CD4-positive, CD25-positive, alpha-beta regulatory T cell (primary cell): ENCODE measurements around the gene TNFSF18. TPM values are rescaled to one million over a fixed set of nuclear protein-coding genes. Genes with fewer than 3 reads are reported as not detected.

Source experiments
- ATAC-seq, 2 donors: fragments of 150-1000 bp; cut with Tn5 transposase; one replicate each; pipeline ENCODE4 v1.10.0; 2021; ENCODE audit warnings: low read depth in 2 of 2, moderate number of reproducible peaks in 2 of 2, moderate library complexity in 1 of 2
- DNase-seq, 3 donors: peaks; one replicate each; pipeline versions ENCODE4 v3.0.0 to v3.0.0-alpha.2; 2012 to 2022; ENCODE audit warnings: mixed read lengths in 1 of 3
- H3K27ac ChIP-seq: one replicate; pipeline ENCODE4 v1.7.0; 2013; ENCODE audit warnings: mild to moderate bottlenecking, low read length; ENCODE audit not compliant: insufficient read depth, poor library complexity, severe bottlenecking
- H3K27me3 ChIP-seq: one replicate; pipeline ENCODE4 v1.7.0; 2013; ENCODE audit warnings: low read length; ENCODE audit not compliant: control insufficient read depth, insufficient read depth
- H3K36me3 ChIP-seq: one replicate; pipeline ENCODE4 v1.7.0; 2013; ENCODE audit warnings: mild to moderate bottlenecking, low read length, moderate library complexity; ENCODE audit not compliant: control insufficient read depth, insufficient read depth
- H3K4me1 ChIP-seq: 2 replicates; pipeline ENCODE4 v1.7.0; 2013; ENCODE audit warnings: mild to moderate bottlenecking, low read length; ENCODE audit not compliant: insufficient read depth, control insufficient read depth, poor library complexity, severe bottlenecking
- H3K4me3 ChIP-seq: one replicate; pipeline ENCODE4 v1.7.0; 2013; ENCODE audit warnings: low read depth, mild to moderate bottlenecking, low read length, moderate library complexity
- H3K9me3 ChIP-seq, 2 experiments: 1 replicate in 1 of 2; 2 replicates in 1 of 2; pipeline ENCODE4 v1.7.0; 2013; ENCODE audit warnings: low read length in 2 of 2, mild to moderate bottlenecking in 1 of 2, moderate library complexity in 1 of 2; ENCODE audit not compliant: control insufficient read depth in 2 of 2
- H3K27ac Mint-ChIP-seq, 3 donors: one replicate each; pipeline ENCODE4 v1.8.0; 2020 to 2022; ENCODE audit warnings: mild to moderate bottlenecking in 3 of 3, mixed read lengths in 3 of 3, moderate library complexity in 2 of 3
- H3K27me3 Mint-ChIP-seq: one replicate; pipeline ENCODE4 v1.8.0; 2022; ENCODE audit warnings: mild to moderate bottlenecking, mixed read lengths
- H3K36me3 Mint-ChIP-seq: one replicate; pipeline ENCODE4 v1.8.0; 2020; ENCODE audit warnings: mixed read lengths
- H3K4me1 Mint-ChIP-seq, 4 donors: one replicate each; pipeline ENCODE4 v1.8.0; 2020 to 2022; ENCODE audit warnings: mixed read lengths in 4 of 4, mild to moderate bottlenecking in 1 of 4
- H3K4me3 Mint-ChIP-seq, 4 donors: one replicate each; pipeline ENCODE4 v1.8.0; 2020 to 2022; ENCODE audit warnings: mild to moderate bottlenecking in 4 of 4, mixed read lengths in 4 of 4, moderate library complexity in 3 of 4
- H3K9me3 Mint-ChIP-seq, 7 donors: one replicate each; pipeline ENCODE4 v1.8.0; 2020 to 2022; ENCODE audit warnings: mixed read lengths in 7 of 7, mild to moderate bottlenecking in 3 of 7, moderate library complexity in 2 of 7
- polyA plus RNA-seq, 4 donors: library from polyadenylated mRNA; unstranded; fragments of 300-500 nt; fragmentation: Illumina TruSeq; gene quantifications; one replicate each; pipeline ENCODE4 v1.2.3, GENCODE V29; 2021
- total RNA-seq: library from RNA; stranded (reverse); gene quantifications from one replicate; pipeline ENCODE4 v1.2.3, GENCODE V29; 2022

TNFSF18 gene
- not detected for total RNA-seq
- polyA plus RNA-seq: not detected

DNA sequence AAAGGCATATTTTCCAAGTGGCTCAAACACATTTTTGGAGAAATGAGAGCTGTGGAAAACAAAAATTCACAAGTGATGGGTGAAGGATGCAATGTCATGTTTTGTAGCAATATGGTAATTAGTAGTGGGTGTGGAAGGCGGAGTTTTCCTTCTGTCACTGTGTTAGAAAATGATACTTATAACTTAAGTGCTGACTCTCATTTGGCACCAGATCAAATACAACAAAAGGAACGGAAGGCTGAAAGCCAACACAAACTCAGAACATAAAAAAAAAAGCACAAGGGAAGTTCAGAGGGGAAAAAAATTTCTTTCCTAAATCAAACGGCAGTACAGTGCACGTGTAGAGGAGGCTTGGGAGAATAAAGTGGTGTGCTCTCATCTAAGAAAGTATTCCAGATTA lies at the start of gene TNFSF18:
TSS of gene TNFSF18 (minus strand) at position 77 of the 400 bp plus-strand sequence. CDS start at position 32, 45 bp downstream.
- no peaks in the 10 kb centered on the region for H3K9me3 ChIP-seq
- H3K27me3 ChIP-seq: peaks cover 3% of the 10 kb centered on the region
- H3K4me3 Mint-ChIP-seq: no peak within 1 kb of the TSS
- H3K27me3 Mint-ChIP-seq: peaks cover 36% of the 10 kb centered on the region
- H3K36me3 ChIP-seq: no peaks in the 10 kb centered on the region
- H3K27ac ChIP-seq: no peak within 1 kb of the TSS
- no peaks in the 10 kb centered on the region for H3K4me1 Mint-ChIP-seq
- ATAC-seq (no peak), DNase-seq (no peak)
- H3K27ac Mint-ChIP-seq: no peak within 1 kb of the TSS
- H3K9me3 Mint-ChIP-seq: no peaks in the 10 kb centered on the region
- no peaks in the 10 kb centered on the region for H3K4me1 ChIP-seq
- H3K36me3 Mint-ChIP-seq: no peaks in the 10 kb centered on the region
- no peak within 1 kb of the TSS for H3K4me3 ChIP-seq

GRCh38 chr1:173099166-173099565 lies 48.4 kb upstream of the TNFSF18 start:
- H3K4me3 Mint-ChIP-seq: no peak overlapping the region
- H3K27me3 Mint-ChIP-seq: peaks cover 18% of the 10 kb centered on the region
- no peaks in the 10 kb centered on the region for H3K4me1 ChIP-seq
- no peaks in the 10 kb centered on the region for H3K36me3 ChIP-seq
- peaks cover 0 to 6% (median 1%) of the 10 kb centered on the region in 7 donors for H3K9me3 Mint-ChIP-seq
- no peak overlapping the region for H3K27ac ChIP-seq
- peaks cover 3 to 7% of the 10 kb centered on the region in 2 experiments for H3K9me3 ChIP-seq
- no peak overlapping the region for H3K27ac Mint-ChIP-seq
- no peaks in the 10 kb centered on the region for H3K4me1 Mint-ChIP-seq
- ATAC-seq (no peak), DNase-seq (no peak)
- no peaks in the 10 kb centered on the region for H3K27me3 ChIP-seq
- no peaks in the 10 kb centered on the region for H3K36me3 Mint-ChIP-seq
- H3K4me3 ChIP-seq: no peak overlapping the region

- Mint-ChIP-seq H3K4me1 (no peaks in the 10 kb centered on the region), H3K27ac (no peak overlapping the region), H3K27me3 (peaks cover 13% of the 10 kb centered on the region), H3K9me3 (peaks cover 0 to 4% (median under 1%) of the 10 kb centered on the region in 7 donors), H3K36me3 (no peaks in the 10 kb centered on the region), H3K4me3 (no peak overlapping the region)
- no peaks in the 10 kb centered on the region for H3K36me3 ChIP-seq
- H3K27ac ChIP-seq: no peak overlapping the region
- DNase-seq (no peak), ATAC-seq (no peak)
- no peak overlapping the region for H3K4me3 ChIP-seq
- no peaks in the 10 kb centered on the region for H3K4me1 ChIP-seq
- H3K27me3 ChIP-seq: no peaks in the 10 kb centered on the region
- peaks cover 0 to under 1% of the 10 kb centered on the region in 2 experiments for H3K9me3 ChIP-seq
These were observed 47.4 kb upstream of the TNFSF18 start for GRCh38 chr1:173098117-173098516.

GRCh38 chr1:173097001-173097400 lies 46.3 kb upstream of the TNFSF18 start:
- no peak overlapping the region for H3K27ac ChIP-seq
- H3K4me1 ChIP-seq: no peaks in the 10 kb centered on the region
- H3K9me3 ChIP-seq: no peaks in the 10 kb centered on the region
- no peak overlapping the region for H3K4me3 ChIP-seq
- no peaks in the 10 kb centered on the region for H3K36me3 Mint-ChIP-seq
- DNase-seq: no peak
- no peaks in the 10 kb centered on the region for H3K4me1 Mint-ChIP-seq
- H3K27ac Mint-ChIP-seq: no peak overlapping the region
- no peaks in the 10 kb centered on the region for H3K36me3 ChIP-seq
- peaks cover 6% of the 10 kb centered on the region for H3K27me3 Mint-ChIP-seq
- H3K9me3 Mint-ChIP-seq: peaks cover 0 to 4% (median 0%) of the 10 kb centered on the region in 7 donors
- H3K27me3 ChIP-seq: peaks cover 5% of the 10 kb centered on the region
- no peak overlapping the region for H3K4me3 Mint-ChIP-seq
- no peak for ATAC-seq

- H3K9me3 Mint-ChIP-seq: peaks cover 0 to 4% (median 0%) of the 10 kb centered on the region in 7 donors
- H3K4me3 Mint-ChIP-seq: no peak overlapping the region
- Histone ChIP-seq H3K9me3 (no peaks in the 10 kb centered on the region), H3K27me3 (peaks cover 5% of the 10 kb centered on the region), H3K4me1 (no peaks in the 10 kb centered on the region), H3K36me3 (no peaks in the 10 kb centered on the region), H3K4me3 (no peak overlapping the region), H3K27ac (no peak overlapping the region)
- DNase-seq: no peak
- no peaks in the 10 kb centered on the region for H3K36me3 Mint-ChIP-seq
- H3K27me3 Mint-ChIP-seq: peaks cover 11% of the 10 kb centered on the region
- ATAC-seq: no peak
- H3K4me1 Mint-ChIP-seq: no peaks in the 10 kb centered on the region
- H3K27ac Mint-ChIP-seq: no peak overlapping the region
These were observed 44.9 kb upstream of the TNFSF18 start for GRCh38 chr1:173095632-173096031.

DNA sequence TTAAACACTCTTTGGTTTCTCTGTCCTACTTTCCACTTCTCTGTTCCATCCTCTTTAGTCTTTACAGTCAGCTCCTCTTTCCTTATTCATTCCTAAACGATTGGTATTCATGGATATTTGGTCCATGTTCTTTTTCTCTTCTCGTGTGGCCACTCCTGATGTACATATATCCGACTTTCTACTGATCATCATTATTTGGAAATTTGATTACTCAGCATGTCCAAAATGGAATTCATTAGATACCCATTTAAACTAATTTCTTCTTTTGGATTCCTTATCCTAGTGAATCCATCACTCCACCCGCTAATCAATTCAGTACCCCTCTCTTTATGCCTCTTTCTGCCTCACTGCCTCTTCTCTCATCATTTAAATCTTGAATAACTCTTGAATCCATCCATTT lies 43.8 kb upstream of the TNFSF18 start:
- no peaks in the 10 kb centered on the region for H3K4me1 ChIP-seq
- H3K9me3 Mint-ChIP-seq: peaks cover 0 to 4% (median 0%) of the 10 kb centered on the region in 7 donors
- H3K9me3 ChIP-seq: no peaks in the 10 kb centered on the region
- ATAC-seq (no peak), DNase-seq (no peak)
- H3K36me3 ChIP-seq: no peaks in the 10 kb centered on the region
- no peaks in the 10 kb centered on the region for H3K4me1 Mint-ChIP-seq
- H3K4me3 Mint-ChIP-seq: no peak overlapping the region
- H3K27me3 Mint-ChIP-seq: peaks cover 11% of the 10 kb centered on the region
- H3K36me3 Mint-ChIP-seq: no peaks in the 10 kb centered on the region
- peaks cover 5% of the 10 kb centered on the region for H3K27me3 ChIP-seq
- H3K27ac ChIP-seq: no peak overlapping the region
- no peak overlapping the region for H3K27ac Mint-ChIP-seq
- H3K4me3 ChIP-seq: no peak overlapping the region

DNA sequence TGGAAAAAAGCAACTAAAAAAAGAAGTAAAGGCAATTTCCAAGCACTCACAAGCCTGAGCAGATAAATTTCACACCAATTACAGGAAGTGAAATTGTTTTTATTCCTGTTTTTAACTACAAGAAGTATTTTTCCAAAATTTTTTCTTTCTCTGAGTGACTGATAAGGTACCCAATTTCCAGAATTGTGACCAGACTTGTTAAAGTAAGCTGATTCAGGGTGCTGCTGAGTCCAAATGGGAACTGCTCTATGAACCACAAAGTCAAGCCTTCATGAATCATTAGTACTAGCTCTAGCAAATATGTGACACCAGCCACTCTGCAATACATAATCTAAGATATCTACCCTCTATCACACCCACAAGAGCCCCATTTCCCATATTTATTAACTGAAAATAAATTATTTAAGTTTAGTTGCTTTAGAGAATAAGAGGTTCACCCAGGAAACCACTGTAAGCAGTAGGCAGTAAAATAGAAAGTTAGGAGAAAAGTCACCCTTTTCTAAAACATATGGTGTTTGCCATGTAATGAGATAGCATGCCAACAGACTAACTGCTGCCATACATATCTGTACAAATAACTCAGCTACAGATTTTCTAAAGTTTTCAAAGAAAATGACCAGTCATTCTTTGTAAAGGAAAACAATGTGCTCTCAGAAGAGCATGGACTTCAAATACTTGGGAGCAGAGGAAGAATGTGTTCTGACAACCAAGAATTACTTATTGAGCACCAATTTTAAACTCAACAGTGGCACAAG lies 43.1 kb upstream of the TNFSF18 start:
- Histone ChIP-seq H3K27me3 (peaks cover 5% of the 10 kb centered on the region), H3K4me3 (no peak overlapping the region), H3K9me3 (no peaks in the 10 kb centered on the region), H3K27ac (no peak overlapping the region), H3K4me1 (no peaks in the 10 kb centered on the region), H3K36me3 (no peaks in the 10 kb centered on the region)
- DNase-seq (no peak), ATAC-seq (no peak)
- Mint-ChIP-seq H3K4me3 (no peak overlapping the region), H3K27ac (no peak overlapping the region), H3K4me1 (no peaks in the 10 kb centered on the region), H3K27me3 (peaks cover 11% of the 10 kb centered on the region), H3K9me3 (peaks cover 0 to 4% (median 0%) of the 10 kb centered on the region in 7 donors), H3K36me3 (no peaks in the 10 kb centered on the region)

DNA sequence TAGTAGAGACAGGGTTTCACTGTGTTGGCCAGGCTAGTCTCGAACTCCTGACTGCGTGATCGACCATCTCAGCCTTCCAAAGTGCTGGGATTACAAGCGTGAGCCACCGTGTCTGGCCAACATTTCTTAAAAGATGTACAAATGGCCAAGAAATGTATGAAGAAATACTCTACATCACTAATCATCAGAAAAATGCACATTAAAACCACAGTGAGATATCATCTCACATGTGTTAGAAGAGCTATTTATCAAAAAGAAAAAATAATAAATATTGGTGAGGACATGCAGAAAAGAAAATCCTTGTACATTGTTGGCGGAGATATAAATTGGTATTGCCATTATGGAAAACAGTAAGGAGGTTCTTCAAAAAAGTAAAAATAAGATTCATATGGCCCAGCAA lies 33.6 kb upstream of the TNFSF18 start:
- Mint-ChIP-seq H3K36me3 (no peaks in the 10 kb centered on the region), H3K27me3 (peaks cover 4% of the 10 kb centered on the region), H3K4me3 (no peak overlapping the region), H3K27ac (no peak overlapping the region), H3K9me3 (peaks cover 0 to 3% (median 0%) of the 10 kb centered on the region in 7 donors), H3K4me1 (no peaks in the 10 kb centered on the region)
- no peak for DNase-seq
- no peak overlapping the region for H3K27ac ChIP-seq
- ATAC-seq: no peak
- no peaks in the 10 kb centered on the region for H3K36me3 ChIP-seq
- no peak overlapping the region for H3K4me3 ChIP-seq
- no peaks in the 10 kb centered on the region for H3K9me3 ChIP-seq
- H3K4me1 ChIP-seq: no peaks in the 10 kb centered on the region
- H3K27me3 ChIP-seq: no peaks in the 10 kb centered on the region
